HG03196 (cell line): Measurements from ENCODE around the gene OBI1.

Source experiments
- ATAC-seq: cut with Tn5 transposase; IDR thresholded peaks from one replicate; pipeline ENCODE4 v1.9.1; 2021; ENCODE audit not compliant: unreplicated experiment

OBI1 gene

GRCh38 chr13:78604782-78605611 is 54.0 kb downstream of the OBI1 start:
- ATAC-seq = no peak

- ATAC-seq = peak; percentile 77
These were observed 55.6 kb downstream of the OBI1 start, which contains the start of gene POU4F1 for GRCh38 chr13:78603240-78603957. Gene POU4F1, minus strand, starts transcription at chr13:78603552. Its CDS starts 226 bp downstream, at chr13:78603326.

- ATAC-seq = peak; percentile 13
These were observed 56.3 kb downstream of the OBI1 start for GRCh38 chr13:78602561-78603239.

GRCh38 chr13:78601874-78602560 is 56.9 kb downstream of the OBI1 start:
- ATAC-seq = no peak

DNA sequence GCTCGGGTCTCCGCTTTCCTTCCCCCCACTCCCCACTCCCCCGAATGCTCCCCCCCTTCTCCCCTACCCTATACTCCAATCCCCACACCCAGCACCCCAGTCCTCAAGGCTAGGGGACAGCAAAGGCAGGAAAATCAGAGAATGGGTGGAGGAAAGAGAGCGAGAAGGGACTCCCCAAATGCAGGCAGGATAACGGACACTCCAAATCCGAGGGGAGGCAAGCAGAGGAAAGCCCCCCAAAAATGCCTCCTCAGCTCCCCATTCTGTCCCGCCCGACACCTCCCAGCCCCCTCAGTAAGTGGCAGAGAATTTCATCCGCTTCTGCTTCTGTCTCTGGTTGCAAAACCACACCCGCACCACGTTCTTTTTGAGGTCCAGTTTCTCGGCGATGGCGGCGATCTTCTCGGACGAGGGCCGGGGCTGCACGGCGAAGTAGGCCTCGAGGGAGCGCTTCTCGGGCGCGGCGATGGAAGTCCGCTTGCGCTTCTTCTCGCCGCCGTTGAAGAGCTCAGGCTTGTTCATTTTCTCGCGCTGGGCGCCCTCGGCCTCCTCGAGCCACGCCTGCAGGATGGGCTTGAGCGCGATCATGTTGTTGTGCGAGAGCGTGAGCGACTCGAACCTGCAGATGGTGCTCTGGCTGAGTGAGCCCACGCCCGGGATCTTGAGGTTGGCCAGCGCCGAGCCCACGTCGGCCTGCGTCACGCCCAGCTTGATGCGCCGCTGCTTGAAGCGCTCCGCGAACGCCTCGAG is 57.7 kb downstream of the OBI1 start:
- ATAC-seq = no peak

- ATAC-seq = no peak
These were observed 58.6 kb downstream of the OBI1 start for GRCh38 chr13:78600280-78600883.

GRCh38 chr13:78599645-78600279 is 59.2 kb downstream of the OBI1 start:
- ATAC-seq = no peak

- no peak for ATAC-seq
These were observed 59.9 kb downstream of the OBI1 start for GRCh38 chr13:78598966-78599644.

DNA sequence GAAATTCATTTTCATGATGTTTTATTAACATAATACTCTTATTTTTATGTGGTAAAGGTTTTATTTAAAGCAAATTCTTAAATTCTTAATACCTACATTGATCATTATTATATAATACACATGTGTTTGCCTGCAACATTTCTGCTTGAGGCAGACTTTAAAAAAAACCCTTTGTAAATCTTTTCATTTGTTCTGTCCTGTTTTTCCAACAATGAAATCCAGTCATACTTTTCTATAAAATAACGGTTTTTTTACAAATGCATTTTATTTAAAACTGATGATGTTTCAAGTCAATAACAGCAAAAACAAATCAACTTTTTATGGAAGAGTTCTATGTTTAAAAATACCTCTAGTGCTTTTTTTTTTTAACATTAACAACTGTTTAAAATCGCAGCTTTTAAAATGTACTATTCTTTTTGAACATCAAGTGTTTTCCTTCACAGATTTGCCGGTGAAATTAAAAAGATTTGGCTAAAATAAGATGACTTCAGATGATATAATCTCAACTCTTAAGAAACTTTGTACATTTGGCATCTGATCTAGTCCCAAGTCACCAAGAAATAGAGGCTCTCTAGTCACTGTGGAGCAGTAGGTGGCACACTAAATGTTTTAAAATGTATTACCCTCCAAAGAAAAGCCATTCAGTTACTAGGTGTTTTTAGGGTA is 60.7 kb downstream of the OBI1 start:
- ATAC-seq = no peak

GRCh38 chr13:78597602-78597932 is 61.4 kb downstream of the OBI1 start:
- no peak for ATAC-seq

DNA sequence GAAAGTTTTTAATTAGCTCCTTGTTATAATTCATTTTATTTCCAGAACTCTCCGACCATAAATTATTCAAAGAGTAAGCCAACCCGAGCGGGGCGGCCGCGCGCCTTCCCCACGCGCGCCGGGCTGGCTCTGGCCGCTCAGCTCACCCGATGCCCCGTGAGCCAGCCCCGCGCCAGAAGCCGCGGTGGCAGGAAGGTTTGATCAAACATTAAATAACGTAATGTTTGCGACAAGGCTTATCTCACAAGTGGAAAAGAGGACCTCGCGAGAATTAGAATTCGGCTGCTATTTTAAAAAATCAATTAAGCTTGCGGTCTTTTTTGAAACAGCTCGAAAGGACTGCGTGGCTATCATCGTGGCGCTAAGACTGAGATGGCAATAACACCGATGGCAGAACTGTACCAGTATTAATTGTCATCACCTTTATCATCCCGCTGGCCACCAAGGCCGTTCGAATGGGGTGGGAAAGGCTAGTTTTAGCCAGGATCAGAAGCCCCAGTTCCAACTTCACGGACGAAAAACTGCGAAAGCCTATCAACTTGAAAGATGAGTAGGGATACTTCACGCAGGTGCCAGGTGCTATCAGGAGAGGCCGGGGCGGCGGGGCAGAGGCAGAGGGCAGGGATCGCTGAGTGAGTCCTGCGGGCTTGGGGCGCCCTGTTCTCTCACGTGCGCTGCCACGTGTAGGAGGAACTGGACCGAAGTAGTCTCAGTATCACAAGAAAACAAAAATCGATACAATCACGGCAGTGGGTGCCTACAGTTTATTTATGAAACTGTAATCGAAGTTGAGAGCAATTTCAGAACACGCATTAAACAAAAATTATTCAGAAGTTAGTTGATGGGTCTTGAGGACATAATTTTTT is 62.0 kb downstream of the OBI1 start:
- no peak for ATAC-seq

GRCh38 chr13:78596399-78596735 is 62.6 kb downstream of the OBI1 start:
- no peak for ATAC-seq

DNA sequence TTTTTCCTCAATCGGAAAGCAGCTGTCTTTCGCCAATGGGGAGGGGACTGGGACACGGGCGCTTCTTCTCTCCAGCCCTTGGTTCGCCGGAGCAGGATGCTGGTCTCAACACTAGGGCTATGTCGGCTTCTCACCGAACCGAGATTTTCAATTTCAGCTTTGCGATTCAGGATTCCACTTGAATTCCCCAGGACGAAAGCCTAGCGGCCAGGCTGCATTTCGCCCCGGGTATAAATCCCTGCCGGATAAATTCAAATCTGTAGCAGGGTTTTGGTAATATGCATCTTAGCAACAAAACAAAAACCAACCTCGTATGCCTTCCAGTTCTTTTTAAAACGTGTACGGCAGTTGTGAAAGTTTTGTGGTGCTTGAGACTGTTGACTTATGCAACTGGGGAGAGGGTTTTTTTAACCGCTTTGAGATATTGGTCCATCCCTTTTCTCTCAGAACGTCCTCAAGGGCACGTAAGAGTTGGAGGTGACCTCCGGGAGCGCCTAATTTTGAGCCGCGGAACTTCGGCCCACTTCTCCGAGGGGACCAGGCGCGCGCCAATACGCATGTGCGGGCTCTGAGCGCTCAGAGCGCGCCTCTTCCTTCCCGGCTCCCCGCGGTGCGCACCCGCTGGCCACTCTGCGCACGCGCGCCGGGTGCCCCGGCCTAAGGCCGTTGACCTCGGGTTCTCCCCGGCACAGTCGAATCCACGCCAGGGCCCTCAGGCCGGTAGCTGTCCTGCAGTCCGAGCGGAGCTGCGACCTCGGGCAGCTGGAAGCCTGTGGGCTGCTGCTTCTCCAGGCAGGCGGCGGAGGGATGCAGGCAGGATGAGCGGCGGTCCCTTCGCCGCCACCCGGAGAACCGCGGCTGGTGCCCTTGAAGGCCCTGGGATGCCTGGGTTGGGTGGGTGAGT is 63.2 kb downstream of the OBI1 start:
- no peak for ATAC-seq

DNA sequence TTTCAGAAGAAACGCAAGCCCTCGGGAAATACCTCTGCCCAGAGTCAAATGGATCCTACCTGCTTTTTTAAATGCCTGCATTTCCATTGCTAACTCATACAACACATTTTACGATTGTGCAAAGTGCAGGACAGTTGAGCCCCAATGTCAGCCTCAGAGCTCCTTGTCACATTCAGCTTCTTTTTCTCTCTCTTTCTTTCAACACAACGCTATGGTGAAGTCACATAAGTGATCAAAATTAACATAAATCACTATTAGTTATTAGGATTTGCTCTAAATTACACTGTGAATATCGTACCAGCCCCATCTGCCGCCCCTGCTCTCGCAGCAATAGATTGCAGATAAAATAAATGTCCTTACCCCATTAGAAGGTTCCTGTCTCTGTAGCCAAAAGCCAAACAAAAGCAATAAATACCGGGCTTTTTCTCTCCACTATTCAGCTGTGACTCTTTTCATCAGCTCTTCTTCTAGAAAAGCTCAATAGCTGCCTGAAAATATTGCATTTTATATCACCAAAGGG is 64.4 kb downstream of the OBI1 start:
- no peak for ATAC-seq

GRCh38 chr13:78593652-78594455 is 65.1 kb downstream of the OBI1 start:
- ATAC-seq = no peak

DNA sequence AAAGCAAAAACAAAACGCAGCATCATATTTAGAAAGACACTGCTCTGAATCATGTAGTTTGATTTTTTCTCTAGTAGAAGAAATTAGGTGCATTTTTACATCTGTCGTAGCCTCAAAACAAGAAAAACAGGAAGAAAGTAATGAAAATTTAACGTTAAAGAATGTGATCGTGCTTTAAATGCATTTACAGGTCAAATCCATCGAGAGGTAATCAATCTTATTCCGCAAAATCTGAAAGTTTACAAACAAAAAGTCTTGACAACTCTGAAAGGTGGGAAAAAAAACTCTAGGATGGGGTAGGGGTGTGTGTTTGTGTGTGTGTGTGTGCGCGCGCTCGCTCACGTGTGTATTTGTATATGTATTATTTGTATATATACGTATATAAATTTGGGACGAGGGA is 65.8 kb downstream of the OBI1 start:
- no peak for ATAC-seq
